GM18520 (cell line): ENCODE data around the gene RASD2.

Experiments used
- ATAC-seq: cut with Tn5 transposase; IDR thresholded peaks from one replicate; pipeline ENCODE4 v1.9.1; 2021; ENCODE audit not compliant: unreplicated experiment

Gene RASD2

GRCh38 chr22:35517769-35518530 is 22.7 kb upstream of the RASD2 start:
- ATAC-seq, result no peak

- no peak for ATAC-seq
These were observed 21.8 kb upstream of the RASD2 start for GRCh38 chr22:35518811-35519210.

GRCh38 chr22:35519306-35520000 is 21.2 kb upstream of the RASD2 start:
- no peak for ATAC-seq

- no peak for ATAC-seq
These were observed 19.0 kb upstream of the RASD2 start for GRCh38 chr22:35521358-35522224.

- no peak for ATAC-seq
These were observed 18.1 kb upstream of the RASD2 start for GRCh38 chr22:35522225-35523149.

- ATAC-seq, result no peak
These were observed 17.3 kb upstream of the RASD2 start for GRCh38 chr22:35523167-35523947.

- no peak for ATAC-seq
These were observed 15.5 kb upstream of the RASD2 start for GRCh38 chr22:35524966-35525686.

GRCh38 chr22:35525687-35526332 is 14.8 kb upstream of the RASD2 start:
- no peak for ATAC-seq

- ATAC-seq, result no peak
These were observed 14.2 kb upstream of the RASD2 start for GRCh38 chr22:35526333-35526979.

- ATAC-seq, result no peak
These were observed 11.7 kb upstream of the RASD2 start for GRCh38 chr22:35528927-35529326.

- ATAC-seq, result no peak
These were observed 9.9 kb upstream of the RASD2 start for GRCh38 chr22:35530700-35531099.

- no peak for ATAC-seq
These were observed 9.4 kb upstream of the RASD2 start for GRCh38 chr22:35531202-35531601.

- no peak for ATAC-seq
These were observed 9.0 kb upstream of the RASD2 start for GRCh38 chr22:35531676-35532075.

- ATAC-seq, result no peak
These were observed 7.1 kb upstream of the RASD2 start for GRCh38 chr22:35533365-35534029.

- ATAC-seq, result no peak
These were observed 6.5 kb upstream of the RASD2 start for GRCh38 chr22:35534091-35534490.

- ATAC-seq, result no peak
These were observed 3.4 kb upstream of the RASD2 start for GRCh38 chr22:35537232-35537631.

- ATAC-seq, result no peak
These were observed 1.8 kb upstream of the RASD2 start for GRCh38 chr22:35538801-35539321.
